Cardiac muscle cell (in vitro differentiated cells and primary cell): ENCODE data around the gene HCRT. TPM values are rescaled to one million over a fixed set of nuclear protein-coding genes. Genes with fewer than 3 reads are reported as not detected.
"Not testable (repeated sequence)": the region's sequence is repeated elsewhere in the genome, so short reads cannot be mapped to it uniquely, and the experiment has no call there.

Experiments
- DNase-seq, 2 donors: peaks; one replicate each; pipeline versions ENCODE4 v3.0.0 to v3.0.0-alpha.2; 2010 to 2017; ENCODE audit warnings: low read depth in 1 of 2, low spot score in 1 of 2
- H3K27ac ChIP-seq: fragments of 200-600 bp; sonication (generic); 2 replicates; pipeline ENCODE4 v1.5.1; 2016
- H3K27me3 ChIP-seq: fragments of 200-600 bp; sonication (generic); 2 replicates; pipeline ENCODE4 v1.6.0; 2016; ENCODE audit warnings: control low read depth
- H3K36me3 ChIP-seq: fragments of 200-600 bp; sonication (generic); 2 replicates; pipeline ENCODE4 v1.5.1; 2016; ENCODE audit warnings: control low read depth
- H3K4me1 ChIP-seq: fragments of 200-600 bp; sonication (generic); 2 replicates; pipeline ENCODE4 v1.8.1; 2017; ENCODE audit warnings: low read depth, mild to moderate bottlenecking, mixed run types
- H3K4me3 ChIP-seq: fragments of 200-600 bp; sonication (generic); 2 replicates; pipeline ENCODE4 v1.5.1; 2016; ENCODE audit warnings: mild to moderate bottlenecking
- H3K9me3 ChIP-seq: fragments of 200-600 bp; sonication (generic); 2 replicates; pipeline ENCODE4 v1.5.1; 2017; ENCODE audit warnings: low read depth, mild to moderate bottlenecking, control low read depth
- polyA plus RNA-seq: library from polyadenylated mRNA; unstranded; fragments of >200 nt; fragmentation: Nextera tagmentation; extraction: Ambion mirVana; gene quantifications from 2 replicates; pipeline ENCODE4 v1.2.1, GENCODE V29; 2016
- total RNA-seq: library from RNA; depleted of rRNA; stranded (reverse); fragments of >200 nt; gene quantifications from 2 replicates; pipeline ENCODE4 v1.2.3, GENCODE V29; 2016
- TF ChIP-seq, protein P1 (sequence below): IDR thresholded peaks from 2 replicates; pipeline ENCODE4 v1.5.1; 2012; ENCODE audit warnings: low read depth, mild to moderate bottlenecking, low read length

Gene HCRT
- total and polyA plus RNA-seq, 2 experiments from 2014 or later, result 1.3 TPM; not detected in 1

DNA sequence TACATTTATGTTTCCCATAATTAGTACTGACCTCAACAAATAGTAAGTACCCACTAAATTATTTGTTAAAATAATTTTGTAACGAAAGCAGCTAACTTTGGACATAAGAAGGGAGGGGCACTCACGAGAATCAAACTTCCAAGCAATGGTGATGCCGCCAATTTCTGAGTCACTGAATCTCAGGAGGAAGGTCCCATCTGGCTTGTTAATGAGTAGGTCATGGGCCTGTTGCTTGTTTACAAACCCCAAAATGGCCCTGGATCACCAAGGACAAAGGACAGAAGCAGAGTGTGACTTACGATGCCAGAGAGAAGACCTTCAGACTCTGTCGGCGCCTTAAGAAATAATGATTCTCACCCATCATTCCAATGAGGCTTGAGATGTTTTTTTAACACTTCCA, 24.8 kb upstream of the HCRT start:
- Histone ChIP-seq H3K36me3 (peaks cover 53% of the 10 kb centered on the region), H3K4me3 (no peak overlapping the region)
- no peak for DNase-seq

DNA sequence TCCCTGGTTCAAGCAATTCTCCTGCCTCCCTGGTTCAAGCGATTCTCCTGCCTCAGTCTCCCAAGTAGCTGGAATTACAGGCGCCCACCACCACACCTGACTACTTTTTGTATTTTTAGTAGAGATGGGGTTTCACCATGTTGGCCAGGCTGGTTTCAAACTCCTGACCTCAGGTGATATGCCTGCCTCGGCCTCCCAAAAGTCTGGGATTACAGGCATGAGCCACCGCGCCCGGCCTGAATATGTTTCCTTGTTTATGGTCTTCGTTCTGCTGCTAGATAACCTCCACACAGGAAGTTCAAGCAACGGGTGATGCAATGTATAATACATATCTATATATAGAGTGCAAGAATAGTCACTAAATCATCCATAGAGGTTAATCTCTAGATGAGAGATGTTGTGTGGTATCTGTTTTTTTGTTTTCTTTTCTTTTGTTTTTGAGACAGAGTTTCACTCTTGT, 20.9 kb upstream of the HCRT start:
- not testable (repeated sequence) for H3K27me3 ChIP-seq, H3K4me1 ChIP-seq, DNase-seq, H3K27ac ChIP-seq, H3K4me3 ChIP-seq, H3K9me3 ChIP-seq
- H3K36me3 ChIP-seq, result peaks cover 43% of the 10 kb centered on the region

More for the DNA sequence above, 24.8 kb upstream of the HCRT start:
- no peak overlapping the region for H3K27ac ChIP-seq
- H3K4me1 ChIP-seq, result no peaks in the 10 kb centered on the region
- TF ChIP-seq, protein P1, sequence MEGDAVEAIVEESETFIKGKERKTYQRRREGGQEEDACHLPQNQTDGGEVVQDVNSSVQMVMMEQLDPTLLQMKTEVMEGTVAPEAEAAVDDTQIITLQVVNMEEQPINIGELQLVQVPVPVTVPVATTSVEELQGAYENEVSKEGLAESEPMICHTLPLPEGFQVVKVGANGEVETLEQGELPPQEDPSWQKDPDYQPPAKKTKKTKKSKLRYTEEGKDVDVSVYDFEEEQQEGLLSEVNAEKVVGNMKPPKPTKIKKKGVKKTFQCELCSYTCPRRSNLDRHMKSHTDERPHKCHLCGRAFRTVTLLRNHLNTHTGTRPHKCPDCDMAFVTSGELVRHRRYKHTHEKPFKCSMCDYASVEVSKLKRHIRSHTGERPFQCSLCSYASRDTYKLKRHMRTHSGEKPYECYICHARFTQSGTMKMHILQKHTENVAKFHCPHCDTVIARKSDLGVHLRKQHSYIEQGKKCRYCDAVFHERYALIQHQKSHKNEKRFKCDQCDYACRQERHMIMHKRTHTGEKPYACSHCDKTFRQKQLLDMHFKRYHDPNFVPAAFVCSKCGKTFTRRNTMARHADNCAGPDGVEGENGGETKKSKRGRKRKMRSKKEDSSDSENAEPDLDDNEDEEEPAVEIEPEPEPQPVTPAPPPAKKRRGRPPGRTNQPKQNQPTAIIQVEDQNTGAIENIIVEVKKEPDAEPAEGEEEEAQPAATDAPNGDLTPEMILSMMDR, result no peak
- no peaks in the 10 kb centered on the region for H3K27me3 ChIP-seq
- no peaks in the 10 kb centered on the region for H3K9me3 ChIP-seq

- Histone ChIP-seq H3K36me3 (peaks cover 23% of the 10 kb centered on the region), H3K4me3 (no peak overlapping the region), H3K27me3 (no peaks in the 10 kb centered on the region), H3K4me1 (no peaks in the 10 kb centered on the region), H3K9me3 (no peaks in the 10 kb centered on the region), H3K27ac (no peak overlapping the region)
- TF ChIP-seq, protein P1, result no peak
- DNase-seq, result no peak
These were observed 18.1 kb upstream of the HCRT start for GRCh38 chr17:42203354-42203753.

DNA sequence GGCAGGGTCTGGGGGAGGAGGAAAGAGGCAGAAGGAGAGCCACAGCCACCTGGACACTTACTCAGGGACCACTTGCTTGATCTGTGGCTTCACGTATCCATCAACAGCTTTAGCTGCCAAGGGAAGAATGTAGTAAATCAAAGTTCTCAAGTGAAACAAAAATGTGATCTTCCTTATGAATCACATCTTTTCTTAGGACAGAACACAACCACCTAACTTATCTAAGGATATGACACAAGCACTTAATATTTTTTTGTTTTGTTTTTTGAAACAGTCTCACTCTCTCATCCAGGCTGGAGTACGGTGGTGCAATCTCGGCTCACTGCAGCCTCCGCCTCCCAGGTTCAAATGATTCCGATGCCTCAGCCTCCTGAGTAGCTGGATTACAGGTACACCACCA, 17.4 kb upstream of the HCRT start:
- TF ChIP-seq, protein P1, result no peak
- Histone ChIP-seq H3K4me3 (no peak overlapping the region), H3K27ac (no peak overlapping the region), H3K36me3 (peaks cover 22% of the 10 kb centered on the region), H3K27me3 (no peaks in the 10 kb centered on the region), H3K4me1 (no peaks in the 10 kb centered on the region), H3K9me3 (no peaks in the 10 kb centered on the region)
- DNase-seq, result no peak

DNA sequence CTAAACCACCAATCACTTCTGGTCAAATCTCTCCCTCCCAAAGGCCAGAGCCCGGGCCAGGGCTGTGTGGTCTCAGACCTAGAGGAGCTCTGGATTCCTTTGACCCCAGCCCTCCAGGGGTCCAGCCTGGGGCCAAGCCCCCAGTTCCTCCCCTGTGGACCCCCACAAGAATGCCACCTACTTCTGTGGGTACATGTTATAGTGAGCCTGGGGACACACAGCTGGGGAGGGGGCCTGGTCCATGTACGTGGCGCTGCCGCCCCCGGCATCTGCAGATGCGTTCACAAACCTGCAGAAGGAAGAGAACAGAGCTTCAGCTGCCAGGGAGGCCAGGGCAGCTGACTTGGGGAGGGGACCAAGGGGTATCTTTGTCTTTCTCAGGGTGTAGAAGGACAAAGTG, 16.9 kb upstream of the HCRT start:
- Histone ChIP-seq H3K36me3 (peaks cover 16% of the 10 kb centered on the region), H3K27ac (no peak overlapping the region), H3K4me3 (no peak overlapping the region), H3K4me1 (no peaks in the 10 kb centered on the region), H3K27me3 (no peaks in the 10 kb centered on the region), H3K9me3 (no peaks in the 10 kb centered on the region)
- no peak for DNase-seq
- TF ChIP-seq, protein P1, result no peak

GRCh38 chr17:42201458-42201772, 16.2 kb upstream of the HCRT start:
- Histone ChIP-seq H3K27ac (no peak overlapping the region), H3K27me3 (no peaks in the 10 kb centered on the region), H3K4me3 (no peak overlapping the region), H3K36me3 (peaks cover 11% of the 10 kb centered on the region), H3K4me1 (no peaks in the 10 kb centered on the region), H3K9me3 (no peaks in the 10 kb centered on the region)
- no peak for DNase-seq
- TF ChIP-seq, protein P1, result no peak
